ENCODE data around the gene EPHA10.

EPHA10 gene

DNA sequence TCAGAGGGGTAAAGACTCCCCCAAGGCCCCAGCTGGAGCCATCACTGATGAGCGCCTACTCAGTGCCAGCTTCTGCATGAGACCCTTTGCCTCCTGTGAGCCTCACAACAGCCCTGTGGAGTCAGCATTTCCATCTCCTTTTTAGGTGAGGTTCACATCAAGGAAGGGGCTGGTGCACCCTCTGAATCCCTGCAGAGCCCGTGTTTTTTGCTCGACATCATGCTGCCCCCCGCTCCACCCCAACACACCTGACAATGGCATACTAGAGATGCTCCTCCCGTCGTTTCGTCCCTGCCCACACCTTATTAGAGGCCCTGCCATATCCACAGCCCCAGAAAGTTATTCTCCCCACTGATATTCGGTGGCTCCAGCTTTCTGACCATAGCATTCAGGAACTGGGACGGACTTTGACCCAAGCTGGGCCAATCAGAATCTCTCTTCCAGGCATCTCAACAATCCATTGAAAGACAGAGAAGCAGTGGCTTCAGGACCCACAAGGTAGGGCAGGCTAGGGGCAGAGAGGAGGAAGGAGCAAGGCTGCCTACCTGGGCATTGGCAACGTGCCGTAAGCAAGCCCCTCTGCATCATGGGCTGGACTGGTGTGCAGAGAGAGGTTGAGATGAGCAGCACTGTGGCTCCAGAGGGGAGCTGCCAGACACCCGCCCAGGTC lies 32.7 kb downstream of the EPHA10 start:
- no peak for DNase-seq

DNA sequence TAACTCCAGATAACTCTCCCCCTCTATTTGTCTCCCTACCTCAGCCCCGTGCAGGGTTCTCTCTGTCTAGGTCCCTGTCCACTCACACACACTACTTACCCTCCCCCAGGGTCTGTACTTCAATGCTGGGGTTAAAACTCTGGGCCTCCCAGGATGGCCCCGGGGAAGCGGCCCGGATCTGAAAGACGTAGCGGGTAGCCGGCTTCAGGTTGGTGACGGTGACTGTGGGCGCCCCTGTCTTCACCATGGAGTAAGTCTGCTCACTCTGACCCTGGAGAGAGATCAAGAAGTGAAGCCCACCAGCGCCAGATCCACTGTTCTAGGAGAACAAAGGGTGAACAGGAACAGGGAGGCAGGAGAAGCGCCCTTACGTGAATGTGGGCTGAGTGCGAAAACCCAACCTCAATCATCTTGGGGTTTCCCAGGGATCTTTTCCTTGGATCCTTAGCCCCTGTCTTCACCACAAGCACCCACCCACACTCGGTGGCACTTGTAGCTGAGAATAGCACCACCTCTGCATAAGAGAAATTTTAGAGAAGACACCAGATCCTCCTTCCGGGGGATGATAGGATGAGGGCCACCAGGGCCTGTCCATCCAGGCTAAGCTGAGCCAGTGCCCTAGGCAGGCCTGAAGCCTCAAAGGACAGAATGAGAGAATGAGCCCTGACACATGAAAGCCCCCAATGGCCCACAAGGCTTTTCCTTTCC lies 33.5 kb downstream of the EPHA10 start:
- no peak for DNase-seq

DNA sequence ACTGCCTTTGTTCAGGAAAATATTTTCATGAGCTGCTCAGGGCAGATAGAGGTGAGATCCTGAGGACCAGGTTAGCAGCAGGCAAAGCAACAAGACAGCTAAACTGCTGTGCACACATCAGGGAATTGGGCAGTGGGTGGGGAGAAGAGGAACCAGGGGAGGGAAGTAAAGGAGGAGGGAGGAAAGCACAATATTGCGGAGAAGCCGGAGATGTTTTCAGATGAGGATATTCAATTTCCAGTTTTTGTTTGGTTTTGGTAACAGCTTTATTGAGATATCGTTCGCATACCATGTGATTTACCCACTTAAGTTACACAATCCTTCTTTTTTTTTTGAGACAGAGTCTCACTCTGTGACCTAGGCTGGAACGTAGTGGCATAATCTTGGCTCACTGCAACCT lies 34.5 kb downstream of the EPHA10 start:
- no peak for DNase-seq

- no peak for DNase-seq
These were observed 36.5 kb downstream of the EPHA10 start for GRCh38 chr1:37728416-37728815.

DNA sequence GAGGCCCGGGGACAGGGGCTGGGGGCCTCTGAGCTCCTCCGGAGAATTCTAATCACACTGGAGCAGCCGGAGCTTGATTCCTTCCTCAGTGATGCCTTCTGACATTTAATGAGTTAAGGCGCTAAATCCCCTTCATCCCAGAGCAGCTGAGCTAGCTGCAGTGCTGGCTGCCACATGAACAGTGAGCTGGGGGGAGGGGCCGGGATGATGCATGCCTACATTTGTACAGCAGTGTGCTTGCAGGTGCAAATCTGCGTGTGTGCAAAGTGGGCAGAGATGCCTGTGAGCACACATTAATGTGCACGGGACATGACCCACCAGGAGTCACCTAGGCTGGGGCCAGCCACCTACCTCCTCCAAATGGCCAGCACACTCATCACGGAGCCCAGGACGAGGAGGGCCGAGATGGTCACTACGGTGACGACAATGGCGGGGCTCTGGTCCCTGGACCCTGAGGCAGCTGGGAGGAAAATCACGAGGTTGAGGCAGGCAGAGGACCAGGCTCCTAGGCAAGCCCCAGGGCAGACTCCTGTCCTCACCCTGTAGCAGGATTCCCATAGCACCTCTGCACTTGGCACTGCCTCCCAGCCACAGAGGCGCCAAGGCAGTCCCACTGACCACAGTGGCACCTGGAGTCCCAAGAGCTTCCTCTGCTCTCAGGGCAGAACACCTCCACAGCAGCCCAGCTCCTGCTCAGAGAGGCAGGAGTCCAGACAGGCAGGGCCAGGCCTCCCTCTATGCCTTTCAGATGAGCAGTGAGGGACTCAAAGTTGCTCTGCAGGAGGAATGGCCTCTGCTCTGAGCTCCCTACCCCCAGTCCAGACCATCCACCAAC lies 38.0 kb downstream of the EPHA10 start:
- DNase-seq, result no peak

DNA sequence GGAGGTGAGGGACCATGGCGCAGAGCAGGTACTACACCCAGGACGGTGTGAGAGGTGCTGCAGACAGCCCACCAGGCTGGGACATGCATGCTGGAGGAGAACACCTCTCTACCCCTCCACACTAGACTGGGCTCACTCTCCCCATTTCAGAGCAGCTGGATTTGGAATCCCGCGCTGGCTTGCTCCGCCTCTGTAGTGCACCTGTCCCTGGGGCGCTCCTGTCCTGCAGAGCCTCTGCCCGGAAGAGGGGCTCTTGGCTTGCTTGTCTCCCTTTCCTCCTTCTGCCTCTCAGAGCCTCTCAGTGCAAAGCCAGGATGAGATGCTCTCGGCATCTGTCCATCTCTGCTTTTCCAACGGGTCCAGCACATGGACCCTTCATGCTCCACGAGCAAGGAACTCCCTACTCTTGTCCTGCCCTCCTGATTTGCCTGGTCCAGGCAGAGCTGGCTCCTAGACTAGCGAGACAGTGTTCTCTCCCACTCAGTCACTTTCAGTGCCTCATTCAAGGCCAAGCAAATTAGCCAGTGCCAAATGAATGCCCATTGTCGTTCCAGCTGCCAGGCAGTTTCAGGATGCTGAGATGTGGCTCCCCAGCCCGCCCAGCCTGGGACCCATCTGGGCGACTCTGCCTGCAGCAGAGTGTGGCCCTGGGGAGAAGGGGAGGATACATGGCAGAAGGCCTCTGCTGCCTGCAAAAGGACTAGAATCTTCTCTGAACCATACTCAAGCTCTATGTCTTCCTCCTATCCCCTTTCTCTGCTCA lies 38.9 kb downstream of the EPHA10 start:
- DNase-seq, result no peak

GRCh38 chr1:37724575-37724974 lies 40.3 kb downstream of the EPHA10 start:
- DNase-seq, result no peak

- no peak for DNase-seq
These were observed 41.4 kb downstream of the EPHA10 start for GRCh38 chr1:37723390-37724078.

GRCh38 chr1:37723072-37723389 lies 41.9 kb downstream of the EPHA10 start:
- no peak for DNase-seq

- DNase-seq, result no peak
These were observed 42.5 kb downstream of the EPHA10 start for GRCh38 chr1:37722181-37723071.

- no peak for DNase-seq
These were observed 43.4 kb downstream of the EPHA10 start for GRCh38 chr1:37721565-37721964.

DNA sequence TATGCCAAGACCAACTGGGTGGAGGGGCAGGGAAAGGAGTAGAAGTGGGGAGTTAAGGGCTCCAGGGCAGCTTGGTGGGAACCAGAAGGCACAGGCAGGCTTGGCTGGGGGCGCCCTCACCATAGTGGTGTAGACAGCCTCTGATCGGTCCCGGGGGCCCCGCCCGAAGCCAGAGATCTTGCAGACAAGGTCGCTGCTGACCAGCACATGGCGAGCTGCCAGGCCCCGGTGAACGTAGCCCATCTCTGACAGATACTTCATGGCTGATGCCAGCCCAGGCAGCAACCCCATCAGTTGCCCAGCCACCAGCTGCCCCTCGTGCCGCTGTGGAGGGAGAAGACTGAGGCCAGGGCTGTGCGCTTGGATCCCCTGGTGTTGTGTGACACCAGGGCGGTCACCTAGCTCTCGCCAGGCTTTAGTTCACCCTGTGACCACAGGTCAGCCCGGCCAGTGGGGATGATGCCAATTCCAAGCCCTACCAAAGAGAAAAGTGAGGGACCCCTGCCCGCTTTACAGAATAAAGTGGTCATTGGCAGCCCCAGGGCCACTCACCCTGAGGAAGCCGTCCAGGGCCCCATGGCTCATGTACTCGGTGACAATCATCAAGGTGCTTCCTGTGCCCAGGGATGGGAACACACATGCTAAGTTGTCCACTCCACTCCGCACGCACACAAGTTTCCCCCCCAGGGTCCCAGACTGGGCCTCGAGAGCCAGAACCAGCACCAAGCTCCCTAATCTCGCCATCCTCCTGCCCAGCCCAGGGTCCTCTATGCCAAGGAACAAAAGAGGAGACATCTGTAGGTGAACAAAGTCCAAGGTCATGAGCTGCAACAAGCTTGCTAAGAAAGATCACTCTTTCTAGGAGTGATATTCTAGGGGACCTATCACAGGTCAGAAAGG lies 44.4 kb downstream of the EPHA10 start:
- DNase-seq, result no peak

DNA sequence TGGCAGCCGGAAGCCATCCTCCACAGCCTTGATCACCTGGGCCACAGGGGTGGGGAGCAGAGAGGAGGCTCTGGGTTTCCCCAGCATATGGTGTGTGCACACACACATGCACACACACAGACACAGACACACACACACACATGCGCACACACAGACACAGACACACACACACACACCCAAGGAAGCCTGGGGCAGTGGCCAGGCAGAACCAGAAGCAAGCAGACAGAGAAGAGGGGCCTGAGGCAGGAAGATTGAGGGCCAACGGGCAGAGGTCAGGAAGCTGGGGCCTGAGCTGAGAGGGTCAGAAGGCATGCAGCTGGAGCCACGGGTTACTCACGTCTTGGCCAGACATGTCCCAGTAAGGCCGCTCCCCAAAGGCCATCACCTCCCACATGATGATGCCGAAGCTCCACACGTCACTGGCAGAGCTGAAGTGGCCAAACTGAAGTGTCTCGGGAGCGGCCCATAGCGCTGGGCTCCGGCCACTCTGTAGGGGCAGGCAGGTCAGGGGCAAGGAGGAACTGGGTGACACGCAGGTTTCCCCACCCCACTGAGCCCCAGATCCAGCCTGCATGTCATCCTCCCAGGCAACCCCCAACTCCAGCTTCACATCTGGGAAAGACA lies 45.2 kb downstream of the EPHA10 start:
- DNase-seq, result no peak

GRCh38 chr1:37718901-37719571 lies 45.9 kb downstream of the EPHA10 start:
- no peak for DNase-seq

DNA sequence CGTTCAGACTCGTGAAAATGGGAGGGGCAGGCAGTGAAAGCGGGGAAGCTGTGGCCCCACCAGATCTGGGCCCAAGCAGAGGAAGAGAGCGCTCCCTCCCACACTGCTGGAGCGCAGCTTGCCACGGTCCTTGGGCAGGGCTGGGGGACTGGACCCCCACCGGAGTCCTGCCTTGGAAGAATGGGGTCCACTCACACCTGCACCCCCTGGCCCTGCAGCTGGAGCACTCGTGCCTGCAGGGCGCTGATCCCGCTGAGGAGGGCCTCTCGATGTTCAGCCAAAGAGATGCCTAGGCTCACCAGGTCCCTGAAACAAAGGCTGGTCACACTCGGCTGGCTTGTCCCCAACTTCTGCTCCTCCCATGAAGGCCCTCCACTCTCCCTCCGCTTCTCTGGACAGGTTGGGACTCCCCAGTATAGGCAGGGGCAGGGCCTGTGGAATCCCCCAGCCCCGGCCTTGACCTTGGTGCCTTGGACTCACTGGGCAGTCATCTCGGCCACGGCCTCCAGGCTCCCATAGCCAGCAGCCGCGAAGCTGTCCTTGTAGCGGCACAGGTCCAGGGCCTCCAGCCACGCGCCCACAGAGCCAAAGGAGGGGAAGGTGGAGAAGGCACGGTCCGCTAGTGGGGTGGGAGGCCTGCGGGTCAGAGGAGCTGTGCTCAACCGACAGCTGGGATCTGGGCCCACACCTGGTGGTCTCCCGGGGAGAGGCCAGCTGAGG lies 46.6 kb downstream of the EPHA10 start:
- no peak for DNase-seq

GRCh38 chr1:37717631-37718030 lies 47.3 kb downstream of the EPHA10 start:
- no peak for DNase-seq

GRCh38 chr1:37716321-37716720 lies 48.6 kb downstream of the EPHA10 start:
- no peak for DNase-seq

GRCh38 chr1:37714689-37715088 lies 50.2 kb downstream of the EPHA10 start:
- DNase-seq, result no peak

- no peak for DNase-seq
These were observed 50.7 kb downstream of the EPHA10 start for GRCh38 chr1:37714226-37714625.
